Upper lobe of right lung (tissue), 1 donor: ENCODE measurements around the gene GNG12. TPM values are rescaled to one million over a fixed set of nuclear protein-coding genes. Genes with fewer than 3 reads are reported as not detected.

Experiments used
- ATAC-seq: fragments of 200-7000 bp; cut with Tn5 transposase; one replicate; pipeline ENCODE4 v1.9.1; 2020; ENCODE audit warnings: mild to moderate bottlenecking, moderate library complexity
- DNase-seq: peaks from one replicate; pipeline ENCODE4 v3.0.0-alpha.2; 2020
- H3K27ac ChIP-seq: fragments of 200-600 bp; one replicate; pipeline ENCODE4 v1.8.0; 2022
- H3K27me3 ChIP-seq: fragments of 200-600 bp; one replicate; pipeline ENCODE4 v1.8.0; 2022; ENCODE audit warnings: mild to moderate bottlenecking
- H3K36me3 ChIP-seq: fragments of 200-600 bp; one replicate; pipeline ENCODE4 v1.8.0; 2022
- H3K4me1 ChIP-seq: fragments of 200-600 bp; one replicate; pipeline ENCODE4 v1.8.0; 2022
- H3K4me3 ChIP-seq: fragments of 200-600 bp; one replicate; pipeline ENCODE4 v1.8.0; 2022; ENCODE audit warnings: mild to moderate bottlenecking
- H3K9me3 ChIP-seq: fragments of 200-600 bp; one replicate; pipeline ENCODE4 v1.8.0; 2022
- intact Hi-C: fragments of 100-400 bp; cut with DNase I; formaldehyde crosslinking; loops from one replicate; pipeline ENCODE4 v1.11.0; 2022
- total RNA-seq: library from RNA; stranded (reverse); fragmentation: NEBNext Ultra II Directional; extraction: Animal tissue kit (Norgen Biotek cat#: 25700); gene quantifications from one replicate; pipeline ENCODE4 v1.2.1, GENCODE V29; 2021
- TF ChIP-seq, protein P1 (sequence below): fragments of 200-600 bp; IDR thresholded peaks from one replicate; pipeline ENCODE4 v1.8.0; 2022; ENCODE audit warnings: antibody characterized with exemption
- donor health status: DM: no; HTN: yes; CAD: no; lungs with severe emphysema.

The GNG12 gene
- total RNA-seq, 1 donor from 2014 or later = 59.8 TPM

DNA sequence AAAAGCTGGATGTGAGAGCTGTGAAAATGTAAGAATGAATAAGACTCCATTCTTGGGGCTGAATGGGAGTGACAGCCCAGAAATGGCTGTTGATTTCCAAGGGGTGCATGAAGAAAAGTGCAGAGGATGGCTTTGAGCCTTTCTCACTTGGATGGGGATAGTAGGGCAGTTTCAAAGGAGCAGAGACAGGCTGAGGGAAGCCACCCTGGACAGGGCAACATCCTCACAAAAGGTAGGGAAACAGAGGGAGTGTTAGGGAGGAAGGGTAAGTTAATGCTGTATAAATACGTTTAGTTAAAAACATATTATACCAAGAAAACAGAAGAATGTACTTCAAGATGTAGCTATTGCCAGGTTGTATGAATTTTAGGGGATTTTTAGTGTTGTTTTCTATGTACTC lies 110.1 kb downstream of the GNG12 start:
- Histone ChIP-seq H3K27me3 (no peaks in the 10 kb centered on the region), H3K4me3 (no peak overlapping the region), H3K27ac (no peak overlapping the region), H3K9me3 (no peaks in the 10 kb centered on the region), H3K4me1 (peaks cover 45% of the 10 kb centered on the region), H3K36me3 (no peaks in the 10 kb centered on the region)
- no peak for ATAC-seq
- TF ChIP-seq, protein P1, sequence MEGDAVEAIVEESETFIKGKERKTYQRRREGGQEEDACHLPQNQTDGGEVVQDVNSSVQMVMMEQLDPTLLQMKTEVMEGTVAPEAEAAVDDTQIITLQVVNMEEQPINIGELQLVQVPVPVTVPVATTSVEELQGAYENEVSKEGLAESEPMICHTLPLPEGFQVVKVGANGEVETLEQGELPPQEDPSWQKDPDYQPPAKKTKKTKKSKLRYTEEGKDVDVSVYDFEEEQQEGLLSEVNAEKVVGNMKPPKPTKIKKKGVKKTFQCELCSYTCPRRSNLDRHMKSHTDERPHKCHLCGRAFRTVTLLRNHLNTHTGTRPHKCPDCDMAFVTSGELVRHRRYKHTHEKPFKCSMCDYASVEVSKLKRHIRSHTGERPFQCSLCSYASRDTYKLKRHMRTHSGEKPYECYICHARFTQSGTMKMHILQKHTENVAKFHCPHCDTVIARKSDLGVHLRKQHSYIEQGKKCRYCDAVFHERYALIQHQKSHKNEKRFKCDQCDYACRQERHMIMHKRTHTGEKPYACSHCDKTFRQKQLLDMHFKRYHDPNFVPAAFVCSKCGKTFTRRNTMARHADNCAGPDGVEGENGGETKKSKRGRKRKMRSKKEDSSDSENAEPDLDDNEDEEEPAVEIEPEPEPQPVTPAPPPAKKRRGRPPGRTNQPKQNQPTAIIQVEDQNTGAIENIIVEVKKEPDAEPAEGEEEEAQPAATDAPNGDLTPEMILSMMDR = no peak
- no peak for DNase-seq
- intact Hi-C loops = no loop called here

- ATAC-seq = no peak
- no peak overlapping the region for H3K27ac ChIP-seq
- H3K4me1 ChIP-seq = peaks cover 45% of the 10 kb centered on the region
- no peaks in the 10 kb centered on the region for H3K27me3 ChIP-seq
- H3K36me3 ChIP-seq = no peaks in the 10 kb centered on the region
- H3K4me3 ChIP-seq = no peak overlapping the region
- no peaks in the 10 kb centered on the region for H3K9me3 ChIP-seq
- DNase-seq = no peak
- intact Hi-C loops = no loop called here
- TF ChIP-seq, protein P1 = no peak
Observed at GRCh38 chr1:67722292-67722944, 110.8 kb downstream of the GNG12 start.

DNA sequence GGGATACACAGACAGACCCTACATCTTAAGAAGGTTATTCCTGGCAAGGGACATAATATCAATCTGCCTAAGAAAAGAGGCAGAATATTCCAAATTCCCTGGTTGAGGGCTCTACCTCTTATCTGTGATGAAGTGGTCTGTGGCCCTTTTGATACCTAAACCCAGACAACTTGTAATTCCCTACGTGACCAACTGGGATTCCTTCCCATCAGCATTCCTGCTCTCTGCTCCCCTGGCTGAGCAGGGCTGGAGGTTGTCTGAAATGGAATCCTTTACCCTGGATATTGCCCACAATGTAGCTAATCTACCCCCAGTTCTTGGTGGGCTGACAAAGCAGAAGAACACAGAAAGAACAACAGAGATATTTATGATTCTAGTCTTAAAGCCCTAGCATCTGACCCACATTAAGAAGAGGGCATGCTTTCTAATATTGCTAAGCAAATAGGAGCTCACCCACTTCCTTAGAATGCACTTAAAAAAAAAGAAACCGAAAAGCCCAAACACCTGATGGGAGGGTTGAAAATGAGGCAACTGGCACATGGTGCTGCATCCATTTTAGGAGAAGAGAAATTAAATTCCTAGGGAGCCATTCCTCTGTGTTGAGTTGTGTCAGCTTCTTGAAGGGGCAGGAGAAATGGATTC lies 111.5 kb downstream of the GNG12 start:
- H3K27ac ChIP-seq = no peak overlapping the region

GRCh38 chr1:67721112-67721511 lies 112.2 kb downstream of the GNG12 start:
- H3K4me1 ChIP-seq = peaks cover 38% of the 10 kb centered on the region
- intact Hi-C loops = no loop called here
- no peak overlapping the region for H3K27ac ChIP-seq
- no peak overlapping the region for H3K4me3 ChIP-seq
- H3K27me3 ChIP-seq = no peaks in the 10 kb centered on the region
- no peaks in the 10 kb centered on the region for H3K36me3 ChIP-seq
- ATAC-seq = no peak
- TF ChIP-seq, protein P1 = no peak
- no peaks in the 10 kb centered on the region for H3K9me3 ChIP-seq
- DNase-seq = no peak

More for the DNA sequence above, 111.5 kb downstream of the GNG12 start:
- TF ChIP-seq, protein P1 = no peak
- DNase-seq (no peak), ATAC-seq (no peak)
- Histone ChIP-seq H3K36me3 (no peaks in the 10 kb centered on the region), H3K4me1 (peaks cover 45% of the 10 kb centered on the region), H3K4me3 (no peak overlapping the region), H3K27me3 (no peaks in the 10 kb centered on the region), H3K9me3 (no peaks in the 10 kb centered on the region)
- intact Hi-C loops = no loop called here

DNA sequence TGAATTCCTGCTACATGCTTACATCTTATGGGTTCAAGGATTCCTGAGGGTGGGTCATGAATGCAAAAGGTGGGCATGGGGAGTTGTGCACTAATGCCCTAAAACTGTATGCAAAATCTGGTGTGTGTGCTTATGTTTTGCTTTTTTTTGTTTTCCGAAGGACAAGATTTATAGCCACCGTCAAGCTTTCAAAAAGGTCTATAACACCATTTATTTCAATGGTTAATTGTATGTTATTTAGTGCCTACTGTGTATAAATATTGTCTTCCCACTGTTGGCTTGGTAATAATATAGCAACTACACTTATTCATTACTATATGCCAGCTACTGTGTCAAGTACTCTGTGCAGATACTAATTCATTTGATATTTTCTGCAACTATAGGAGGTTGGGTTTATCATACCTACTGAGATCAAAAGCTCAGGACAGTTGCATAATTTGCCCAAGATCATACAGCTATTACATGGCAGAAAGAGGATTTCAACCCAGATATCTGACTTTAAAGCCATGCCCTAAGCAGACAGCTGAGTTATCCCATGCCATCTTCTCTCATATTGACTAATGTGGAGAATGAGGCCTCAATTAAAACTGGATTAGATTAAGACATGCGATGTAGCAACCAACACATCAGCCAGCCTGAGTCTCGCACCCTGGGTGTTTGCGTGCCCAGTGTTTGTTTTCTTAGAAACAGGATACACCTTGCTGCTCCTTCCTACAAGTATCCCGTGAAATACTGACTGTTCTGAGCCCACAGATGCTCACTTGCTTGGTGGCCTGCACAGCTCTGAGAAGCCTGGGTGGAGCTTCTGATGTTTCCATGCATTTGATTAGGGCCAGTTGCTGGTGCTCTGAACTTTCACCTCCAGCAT lies 113.7 kb downstream of the GNG12 start:
- no peak for ATAC-seq

More for the DNA sequence above, 113.7 kb downstream of the GNG12 start:
- Histone ChIP-seq H3K4me3 (no peak overlapping the region), H3K36me3 (no peaks in the 10 kb centered on the region), H3K27ac (no peak overlapping the region), H3K27me3 (no peaks in the 10 kb centered on the region), H3K4me1 (peaks cover 28% of the 10 kb centered on the region), H3K9me3 (no peaks in the 10 kb centered on the region)
- no peak for DNase-seq
- intact Hi-C loops = no loop called here
- TF ChIP-seq, protein P1 = no peak
